ENCODE data around the gene TMC6.

Gene TMC6

GRCh38 chr17:78110363-78111015 lies 18.1 kb downstream of the TMC6 start:
- TF ChIP-seq CTCF (IDR thresholded peaks at IDR 0.05) = no peak
- Histone ChIP-seq H3K4me3 (ENCODE audit: low read depth in 1 of 2, low read length in 1 of 2) (no peak overlapping the region), H3K27ac (no peak overlapping the region), H3K4me1 (ENCODE audit: control insufficient read depth in 1 of 2, insufficient read depth in 1 of 2, low read depth in 1 of 2, low read length in 1 of 2) (peaks cover 25 to 26% of the 10 kb centered on the region in 2 experiments), H3K27me3 (no peaks in the 10 kb centered on the region), H3K36me3 (peaks cover 85% of the 10 kb centered on the region), H3K9me3 (no peaks in the 10 kb centered on the region)

- no peak for TF ChIP-seq CTCF (IDR thresholded peaks at IDR 0.05)
- H3K36me3 ChIP-seq = peaks cover 83% of the 10 kb centered on the region
- no peaks in the 10 kb centered on the region for H3K9me3 ChIP-seq
- no peak overlapping the region for H3K4me3 ChIP-seq (ENCODE audit: low read depth in 1 of 2, low read length in 1 of 2)
- no peak overlapping the region for H3K27ac ChIP-seq
- H3K27me3 ChIP-seq = no peaks in the 10 kb centered on the region
- peaks cover 19 to 21% of the 10 kb centered on the region in 2 experiments for H3K4me1 ChIP-seq (ENCODE audit: control insufficient read depth in 1 of 2, insufficient read depth in 1 of 2, low read depth in 1 of 2, low read length in 1 of 2)
Measured at GRCh38 chr17:78109489-78109761, 19.1 kb downstream of the TMC6 start.

GRCh38 chr17:78108726-78109488 lies 19.6 kb downstream of the TMC6 start:
- Histone ChIP-seq H3K27ac (no peak overlapping the region), H3K4me1 (ENCODE audit: control insufficient read depth in 1 of 2, insufficient read depth in 1 of 2, low read depth in 1 of 2, low read length in 1 of 2) (peaks cover 14 to 16% of the 10 kb centered on the region in 2 experiments), H3K36me3 (peaks cover 85% of the 10 kb centered on the region), H3K9me3 (no peaks in the 10 kb centered on the region), H3K4me3 (ENCODE audit: low read depth in 1 of 2, low read length in 1 of 2) (no peak overlapping the region), H3K27me3 (no peaks in the 10 kb centered on the region)
- no peak for TF ChIP-seq CTCF (IDR thresholded peaks at IDR 0.05)

GRCh38 chr17:78107976-78108725 lies 20.4 kb downstream of the TMC6 start:
- peak overlapping the region; percentile 8 for H3K27ac ChIP-seq
- TF ChIP-seq CTCF (IDR thresholded peaks at IDR 0.05) = no peak
- no peaks in the 10 kb centered on the region for H3K27me3 ChIP-seq
- peaks cover 6 to 8% of the 10 kb centered on the region in 2 experiments for H3K4me1 ChIP-seq (ENCODE audit: control insufficient read depth in 1 of 2, insufficient read depth in 1 of 2, low read depth in 1 of 2, low read length in 1 of 2)
- peaks cover 88% of the 10 kb centered on the region for H3K36me3 ChIP-seq
- no peaks in the 10 kb centered on the region for H3K9me3 ChIP-seq
- no peak overlapping the region for H3K4me3 ChIP-seq (ENCODE audit: low read depth in 1 of 2, low read length in 1 of 2)

GRCh38 chr17:78107457-78107856 lies 21.1 kb downstream of the TMC6 start:
- Histone ChIP-seq H3K4me1 (ENCODE audit: control insufficient read depth in 1 of 2, insufficient read depth in 1 of 2, low read depth in 1 of 2, low read length in 1 of 2) (peaks cover 0 to 1% of the 10 kb centered on the region in 2 experiments), H3K27ac (peak overlapping the region; percentile 8), H3K36me3 (peaks cover 88% of the 10 kb centered on the region), H3K4me3 (ENCODE audit: low read depth in 1 of 2, low read length in 1 of 2) (no peak overlapping the region), H3K9me3 (no peaks in the 10 kb centered on the region), H3K27me3 (no peaks in the 10 kb centered on the region)
- TF ChIP-seq CTCF (IDR thresholded peaks at IDR 0.05) = no peak
